ENCODE measurements around the gene LYPD6B. TPM values are rescaled to one million over a fixed set of nuclear protein-coding genes. Genes with fewer than 3 reads are reported as not detected.
A peak's percentile ranks its signal among the peaks of the same experiment; 100 is the strongest.

Gene LYPD6B
- total RNA-seq, 2 donors from 2014 or later, result 12.6 to 14.5 TPM

DNA sequence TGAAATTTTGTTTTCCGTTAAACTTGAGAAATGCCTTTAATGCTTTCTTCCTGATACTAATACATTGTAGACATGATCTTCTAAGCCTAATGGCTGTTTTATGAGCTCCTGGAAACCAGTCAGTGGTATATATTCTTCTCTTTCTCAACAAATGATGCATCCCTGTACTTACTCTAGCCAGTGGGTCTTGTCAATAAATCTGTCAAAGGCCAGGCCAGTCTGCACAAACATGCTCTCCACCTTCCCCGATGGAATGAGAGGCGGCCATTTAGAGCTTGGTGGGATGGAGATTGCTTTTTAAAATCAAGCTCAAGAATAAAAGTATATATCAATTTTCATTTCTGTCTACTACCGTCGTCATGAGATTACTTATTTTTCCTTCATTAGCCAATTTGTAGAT, 140.1 kb downstream of the LYPD6B start:
- Histone ChIP-seq H3K9me3 (ENCODE audit: control insufficient read depth, low read length) (no peaks in the 10 kb centered on the region), H3K27ac (ENCODE audit: low read depth, low read length) (no peak overlapping the region), H3K4me3 (ENCODE audit: low read length) (no peak overlapping the region), H3K9ac (ENCODE audit: extremely low read depth, low read length, poor library complexity, severe bottlenecking) (no peak overlapping the region), H3K36me3 (ENCODE audit: control insufficient read depth, insufficient read depth, low read length) (no peaks in the 10 kb centered on the region), H3K27me3 (ENCODE audit: control insufficient read depth, insufficient read depth, low read length, poor library complexity, severe bottlenecking) (no peaks in the 10 kb centered on the region), H3K4me1 (ENCODE audit: control insufficient read depth, insufficient read depth, low read length) (no peaks in the 10 kb centered on the region)
- no peak for DNase-seq
- no peak overlapping the region for H3K4me3 Mint-ChIP-seq
- H3K27ac Mint-ChIP-seq, result no peak overlapping the region
- H3K27me3 Mint-ChIP-seq (ENCODE audit: insufficient read depth), result no peaks in the 10 kb centered on the region
- TF ChIP-seq, protein P1, sequence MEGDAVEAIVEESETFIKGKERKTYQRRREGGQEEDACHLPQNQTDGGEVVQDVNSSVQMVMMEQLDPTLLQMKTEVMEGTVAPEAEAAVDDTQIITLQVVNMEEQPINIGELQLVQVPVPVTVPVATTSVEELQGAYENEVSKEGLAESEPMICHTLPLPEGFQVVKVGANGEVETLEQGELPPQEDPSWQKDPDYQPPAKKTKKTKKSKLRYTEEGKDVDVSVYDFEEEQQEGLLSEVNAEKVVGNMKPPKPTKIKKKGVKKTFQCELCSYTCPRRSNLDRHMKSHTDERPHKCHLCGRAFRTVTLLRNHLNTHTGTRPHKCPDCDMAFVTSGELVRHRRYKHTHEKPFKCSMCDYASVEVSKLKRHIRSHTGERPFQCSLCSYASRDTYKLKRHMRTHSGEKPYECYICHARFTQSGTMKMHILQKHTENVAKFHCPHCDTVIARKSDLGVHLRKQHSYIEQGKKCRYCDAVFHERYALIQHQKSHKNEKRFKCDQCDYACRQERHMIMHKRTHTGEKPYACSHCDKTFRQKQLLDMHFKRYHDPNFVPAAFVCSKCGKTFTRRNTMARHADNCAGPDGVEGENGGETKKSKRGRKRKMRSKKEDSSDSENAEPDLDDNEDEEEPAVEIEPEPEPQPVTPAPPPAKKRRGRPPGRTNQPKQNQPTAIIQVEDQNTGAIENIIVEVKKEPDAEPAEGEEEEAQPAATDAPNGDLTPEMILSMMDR (conservative IDR thresholded peaks at IDR 0.05), result no peak
- H3K9me3 Mint-ChIP-seq, result no peaks in the 10 kb centered on the region
- peaks cover 12% of the 10 kb centered on the region for H3K4me1 Mint-ChIP-seq
- 95 to 100% methylated on average over 1 to 5 of the region's 5 CpGs for WGBS, 2 experiments (ENCODE audit: insufficient coverage in 1 of 2, insufficient read length in 1 of 2)
- H3K36me3 Mint-ChIP-seq (ENCODE audit: low read depth), result no peaks in the 10 kb centered on the region

DNA sequence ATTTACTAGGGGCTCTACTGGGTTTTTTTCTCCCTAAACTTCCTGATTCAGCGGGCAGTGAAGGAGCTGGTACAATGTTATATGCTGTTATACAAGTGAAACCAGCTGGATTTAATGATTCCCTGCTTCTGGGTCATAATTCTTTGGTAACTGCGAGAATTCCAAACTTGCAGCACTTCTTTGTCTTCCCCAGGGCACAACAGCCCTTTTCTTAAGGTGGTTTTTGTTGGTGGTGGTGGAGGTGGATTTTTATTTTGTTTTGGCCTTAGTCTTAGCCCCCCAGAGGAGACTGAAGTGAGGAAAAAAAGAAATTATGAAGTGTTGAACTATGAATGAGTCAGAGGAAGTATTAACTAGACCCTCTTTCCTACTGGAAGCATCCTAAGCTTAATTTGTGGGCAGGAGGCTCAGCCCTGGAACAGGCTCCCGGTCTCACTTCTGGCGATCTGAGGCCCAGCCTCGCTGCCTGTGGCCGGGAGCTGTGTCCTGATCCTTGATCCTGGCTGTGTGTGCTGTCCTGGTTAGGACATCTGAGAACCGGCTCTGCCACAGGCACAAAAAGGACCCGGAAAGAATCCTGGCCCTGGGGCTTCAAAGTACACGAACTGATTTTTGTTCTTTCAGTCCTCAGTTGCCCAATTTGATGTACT, 141.9 kb downstream of the LYPD6B start:
- Histone ChIP-seq H3K27ac (ENCODE audit: low read depth, low read length) (no peak overlapping the region), H3K9me3 (ENCODE audit: control insufficient read depth, low read length) (no peaks in the 10 kb centered on the region), H3K36me3 (ENCODE audit: control insufficient read depth, insufficient read depth, low read length) (no peaks in the 10 kb centered on the region), H3K27me3 (ENCODE audit: control insufficient read depth, insufficient read depth, low read length, poor library complexity, severe bottlenecking) (no peaks in the 10 kb centered on the region), H3K9ac (ENCODE audit: extremely low read depth, low read length, poor library complexity, severe bottlenecking) (no peak overlapping the region), H3K4me3 (ENCODE audit: low read length) (no peak overlapping the region), H3K4me1 (ENCODE audit: control insufficient read depth, insufficient read depth, low read length) (no peaks in the 10 kb centered on the region)
- H3K4me3 Mint-ChIP-seq, result no peak overlapping the region
- DNase-seq, result no peak
- WGBS, 2 experiments (ENCODE audit: insufficient coverage in 1 of 2, insufficient read length in 1 of 2), result 81 to 88% methylated on average over 8 to 9 of the region's 9 CpGs
- no peaks in the 10 kb centered on the region for H3K9me3 Mint-ChIP-seq
- TF ChIP-seq, protein P1 (conservative IDR thresholded peaks at IDR 0.05), result no peak
- peak overlapping the region; percentile 42 for H3K27ac Mint-ChIP-seq
- no peaks in the 10 kb centered on the region for H3K27me3 Mint-ChIP-seq (ENCODE audit: insufficient read depth)
- peaks cover 12% of the 10 kb centered on the region for H3K4me1 Mint-ChIP-seq
- no peaks in the 10 kb centered on the region for H3K36me3 Mint-ChIP-seq (ENCODE audit: low read depth)

DNA sequence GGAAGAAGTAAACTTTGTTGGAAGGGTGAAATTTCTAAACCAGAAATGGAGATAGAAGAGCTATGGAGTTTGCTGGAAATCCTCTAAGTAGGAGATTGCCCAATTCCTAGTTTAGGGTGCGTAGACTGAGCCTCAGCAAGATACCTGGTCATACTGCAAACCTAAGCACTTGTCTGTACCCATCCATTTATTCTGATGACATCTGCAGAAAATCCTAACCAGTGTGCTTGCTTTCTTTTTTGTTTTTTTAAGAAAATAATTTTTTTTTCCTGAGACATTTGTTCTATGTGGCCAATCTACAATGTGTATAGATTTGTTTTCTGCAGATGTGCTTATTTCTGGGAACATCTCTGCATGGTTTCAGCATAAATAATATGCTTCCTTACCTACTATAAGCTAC, 144.7 kb downstream of the LYPD6B start:
- H3K9ac ChIP-seq (ENCODE audit: extremely low read depth, low read length, poor library complexity, severe bottlenecking), result no peak overlapping the region
- H3K27ac ChIP-seq (ENCODE audit: low read depth, low read length), result no peak overlapping the region
- 92% methylated on average over 1 of the region's 1 CpG; no CpG with 5 or more reads in 1 of the 2 experiments for WGBS, 2 experiments (ENCODE audit: insufficient coverage in 1 of 2, insufficient read length in 1 of 2)
- TF ChIP-seq, protein P1 (conservative IDR thresholded peaks at IDR 0.05), result no peak
- H3K27me3 ChIP-seq (ENCODE audit: control insufficient read depth, insufficient read depth, low read length, poor library complexity, severe bottlenecking), result no peaks in the 10 kb centered on the region
- H3K27me3 Mint-ChIP-seq (ENCODE audit: insufficient read depth), result peaks cover 10% of the 10 kb centered on the region
- H3K9me3 ChIP-seq (ENCODE audit: control insufficient read depth, low read length), result no peaks in the 10 kb centered on the region
- peaks cover 15% of the 10 kb centered on the region for H3K4me1 Mint-ChIP-seq
- DNase-seq, result no peak
- no peak overlapping the region for H3K4me3 ChIP-seq (ENCODE audit: low read length)
- no peak overlapping the region for H3K4me3 Mint-ChIP-seq
- H3K27ac Mint-ChIP-seq, result no peak overlapping the region
- H3K36me3 Mint-ChIP-seq (ENCODE audit: low read depth), result no peaks in the 10 kb centered on the region
- no peaks in the 10 kb centered on the region for H3K9me3 Mint-ChIP-seq
- no peaks in the 10 kb centered on the region for H3K4me1 ChIP-seq (ENCODE audit: control insufficient read depth, insufficient read depth, low read length)
- H3K36me3 ChIP-seq (ENCODE audit: control insufficient read depth, insufficient read depth, low read length), result no peaks in the 10 kb centered on the region
